Loucy (cell line): ENCODE measurements around the gene OAF.

ENCODE experiments used
- H2AFZ ChIP-seq: fragments of 200-600 bp; sonication (generic); 2 replicates; pipeline ENCODE4 v1.6.0; 2016; ENCODE audit warnings: antibody characterized with exemption, mild to moderate bottlenecking, low read length, moderate library complexity
- H3F3A ChIP-seq: fragments of 200-600 bp; 2 replicates; pipeline ENCODE4 v1.6.0; 2016; ENCODE audit warnings: antibody characterized with exemption, low read depth, mild to moderate bottlenecking
- H3K27me3 ChIP-seq: fragments of 200-600 bp; sonication (generic); 2 replicates; pipeline ENCODE4 v1.6.1; 2014; ENCODE audit warnings: low read length, mild to moderate bottlenecking; ENCODE audit not compliant: insufficient read depth, poor library complexity, severe bottlenecking
- H3K36me3 ChIP-seq: fragments of 200-600 bp; sonication (generic); 2 replicates; pipeline ENCODE4 v1.6.1; 2016; ENCODE audit warnings: low read length; ENCODE audit not compliant: insufficient read depth
- H3K4me1 ChIP-seq: fragments of 200-600 bp; sonication (generic); 2 replicates; pipeline ENCODE4 v1.5.1; 2014; ENCODE audit warnings: low read length, mild to moderate bottlenecking; ENCODE audit not compliant: insufficient read depth, poor library complexity, severe bottlenecking
- H3K4me2 ChIP-seq: fragments of 200-600 bp; sonication (generic); 2 replicates; pipeline ENCODE4 v1.6.0; 2014; ENCODE audit warnings: antibody characterized with exemption, low read length, low read depth, mild to moderate bottlenecking; ENCODE audit not compliant: poor library complexity, severe bottlenecking
- H3K4me3 ChIP-seq: fragments of 200-600 bp; sonication (generic); 2 replicates; pipeline ENCODE4 v1.5.1; 2014; ENCODE audit warnings: low read length, mild to moderate bottlenecking, mixed read lengths; ENCODE audit not compliant: poor library complexity, severe bottlenecking
- H3K79me2 ChIP-seq: fragments of 200-600 bp; sonication (generic); 2 replicates; pipeline ENCODE4 v1.6.1; 2014; ENCODE audit warnings: low read length; ENCODE audit not compliant: insufficient read depth
- H3K9ac ChIP-seq: fragments of 200-600 bp; sonication (generic); 2 replicates; pipeline ENCODE4 v1.6.0; 2014; ENCODE audit warnings: mild to moderate bottlenecking, low read depth, low read length, moderate library complexity; ENCODE audit not compliant: poor library complexity, severe bottlenecking
- H3K9me2 ChIP-seq: fragments of 200-600 bp; sonication (generic); replicated peaks from 2 replicates; pipeline ENCODE4 v1.6.1; 2016; ENCODE audit warnings: low read depth, low read length, mixed read lengths
- H3K9me3 ChIP-seq: fragments of 200-600 bp; sonication (generic); 2 replicates; pipeline ENCODE4 v1.6.1; 2014; ENCODE audit warnings: mild to moderate bottlenecking, antibody characterized with exemption, low read length, low read depth; ENCODE audit not compliant: insufficient read depth
- H4K20me1 ChIP-seq: fragments of 200-600 bp; sonication (generic); 2 replicates; pipeline ENCODE4 v1.6.0; 2014; ENCODE audit warnings: antibody characterized with exemption, low read length, mild to moderate bottlenecking; ENCODE audit not compliant: insufficient read depth, poor library complexity, severe bottlenecking
- CTCF ChIP-seq: fragments of 200-600 bp; sonication (generic); conservative IDR thresholded peaks from 2 replicates; pipeline ENCODE4 v1.5.1; 2014; ENCODE audit warnings: mild to moderate bottlenecking, antibody characterized with exemption, low read length
- EZH2phosphoT487 ChIP-seq: fragments of 200-600 bp; IDR thresholded peaks from 2 replicates; pipeline ENCODE4 v1.6.1; 2018; ENCODE audit warnings: antibody characterized with exemption, mild to moderate bottlenecking, moderate library complexity, borderline replicate concordance

OAF gene

GRCh38 chr11:120224361-120224760, 13.5 kb downstream of the OAF start:
- no peaks in the 10 kb centered on the region for H3K36me3 ChIP-seq

GRCh38 chr11:120224972-120225909, 14.4 kb downstream of the OAF start:
- Histone ChIP-seq H3K9me2 (no peaks in the 10 kb centered on the region), H3K36me3 (no peaks in the 10 kb centered on the region), H3K4me2 (no peak overlapping the region), H3K4me3 (no peak overlapping the region), H4K20me1 (no peaks in the 10 kb centered on the region), H3K9me3 (no peaks in the 10 kb centered on the region), H3K27me3 (no peaks in the 10 kb centered on the region), H3F3A (no peaks in the 10 kb centered on the region), H3K9ac (no peak overlapping the region), H2AFZ (no peak overlapping the region), H3K79me2 (no peaks in the 10 kb centered on the region), H3K4me1 (no peaks in the 10 kb centered on the region)
- TF ChIP-seq EZH2phosphoT487 (no peak), CTCF (no peak)

More at GRCh38 chr11:120224361-120224760, 13.5 kb downstream of the OAF start:
- Histone ChIP-seq H3K9me2 (no peaks in the 10 kb centered on the region), H3K9ac (no peak overlapping the region), H3K4me3 (no peak overlapping the region), H2AFZ (no peak overlapping the region), H3K27me3 (no peaks in the 10 kb centered on the region), H3K79me2 (no peaks in the 10 kb centered on the region), H3K4me1 (no peaks in the 10 kb centered on the region), H4K20me1 (no peaks in the 10 kb centered on the region), H3K9me3 (no peaks in the 10 kb centered on the region), H3K4me2 (no peak overlapping the region), H3F3A (no peaks in the 10 kb centered on the region)
- TF ChIP-seq CTCF (no peak), EZH2phosphoT487 (no peak)

DNA sequence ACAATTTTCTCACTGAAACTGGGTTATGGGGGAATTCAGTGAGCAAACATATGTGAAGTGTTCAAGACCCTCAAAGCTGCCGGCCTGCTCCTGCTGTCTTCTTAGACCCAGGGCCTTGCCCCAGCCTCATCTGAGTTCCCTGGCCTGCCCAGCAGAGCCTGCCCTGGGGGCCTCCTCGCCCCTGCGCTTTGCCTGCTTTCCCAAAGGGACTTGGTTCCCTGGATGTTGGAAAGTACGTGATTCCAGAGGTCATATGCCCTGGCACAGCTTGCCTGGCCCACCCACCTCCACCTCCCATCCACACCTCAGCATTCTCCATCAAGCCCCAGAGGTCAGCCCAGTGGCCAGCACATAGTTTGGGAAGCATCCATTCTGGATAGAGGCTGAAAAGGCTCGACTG, 15.4 kb downstream of the OAF start:
- H3K4me2 ChIP-seq = no peak overlapping the region
- H3K9me2 ChIP-seq = no peaks in the 10 kb centered on the region
- no peaks in the 10 kb centered on the region for H3K36me3 ChIP-seq
- H3K4me3 ChIP-seq = no peak overlapping the region
- no peak overlapping the region for H2AFZ ChIP-seq
- no peaks in the 10 kb centered on the region for H3K4me1 ChIP-seq
- no peaks in the 10 kb centered on the region for H3K27me3 ChIP-seq
- H3K9ac ChIP-seq = no peak overlapping the region
- no peaks in the 10 kb centered on the region for H3K79me2 ChIP-seq
- no peaks in the 10 kb centered on the region for H3F3A ChIP-seq
- H3K9me3 ChIP-seq = no peaks in the 10 kb centered on the region
- TF ChIP-seq CTCF (no peak), EZH2phosphoT487 (no peak)
- no peaks in the 10 kb centered on the region for H4K20me1 ChIP-seq
